Caco-2 (cell line): Measurements from ENCODE around the gene SLC6A20. TPM values are rescaled to one million over a fixed set of nuclear protein-coding genes. Genes with fewer than 3 reads are reported as not detected.

ENCODE experiments used
- BruUV-seq: library from RNA; stranded (reverse); fragments of 400-500 nt; replicated peaks from 2 replicates; lab custom pipeline; 2021; lab: Mats Ljungman, UMichigan
- CTCF ChIA-PET: fragments of 300-600 bp; sonication (Branson Sonifier 250); formaldehyde crosslinking; loops from one replicate; lab custom pipeline; 2022; ENCODE audit warnings: antibody characterized with exemption; lab: Charles Lee
- POLR2A ChIA-PET: fragments of 300-600 bp; sonication (Branson Sonifier 250); formaldehyde crosslinking; loops from one replicate; lab custom pipeline; 2022; ENCODE audit warnings: antibody characterized with exemption; lab: Charles Lee
- DNase-seq, 2 experiments: peaks; one replicate each; pipeline versions ENCODE4 v3.0.0 to v3.0.0-alpha.2; 2020 to 2022
- H3K27me3 ChIP-seq: replicated peaks from 2 replicates; pipeline ENCODE4 v1.6.0; 2011; ENCODE audit warnings: low read length; ENCODE audit not compliant: control insufficient read depth, insufficient read depth
- H3K36me3 ChIP-seq: 2 replicates; pipeline ENCODE4 v1.5.1; 2011; ENCODE audit warnings: low read length; ENCODE audit not compliant: control insufficient read depth, insufficient read depth
- H3K4me1 ChIP-seq: fragments of 250-450 bp; sonication (Bioruptor Pico); 2 replicates; pipeline ENCODE4 v1.5.1; 2020; ENCODE audit warnings: mild to moderate bottlenecking
- H3K4me3 ChIP-seq: 2 replicates; pipeline ENCODE4 v1.5.1; 2011; ENCODE audit warnings: low read depth, mild to moderate bottlenecking, control low read depth, low read length
- H3K9me3 ChIP-seq: fragments of 250-450 bp; sonication (Bioruptor Pico); 2 replicates; pipeline ENCODE4 v1.5.1; 2020; ENCODE audit warnings: mild to moderate bottlenecking, moderate library complexity
- H3K27ac Mint-ChIP-seq: one replicate; pipeline ENCODE4 v1.8.0; 2022; ENCODE audit warnings: mixed read lengths; ENCODE audit not compliant: unreplicated experiment
- H3K27me3 Mint-ChIP-seq: one replicate; pipeline ENCODE4 v1.8.0; 2022; ENCODE audit warnings: mixed read lengths; ENCODE audit not compliant: insufficient read depth, unreplicated experiment
- H3K36me3 Mint-ChIP-seq: one replicate; pipeline ENCODE4 v1.8.0; 2022; ENCODE audit warnings: mild to moderate bottlenecking, mixed read lengths; ENCODE audit not compliant: insufficient read depth, unreplicated experiment
- H3K4me1 Mint-ChIP-seq: one replicate; pipeline ENCODE4 v1.8.0; 2022; ENCODE audit warnings: low read depth, mixed read lengths; ENCODE audit not compliant: unreplicated experiment
- H3K4me3 Mint-ChIP-seq: one replicate; pipeline ENCODE4 v1.8.0; 2022; ENCODE audit warnings: mild to moderate bottlenecking, moderate library complexity, mixed read lengths; ENCODE audit not compliant: unreplicated experiment
- H3K9me3 Mint-ChIP-seq: one replicate; pipeline ENCODE4 v1.8.0; 2022; ENCODE audit warnings: mixed read lengths; ENCODE audit not compliant: unreplicated experiment
- intact Hi-C: fragments of 100-400 bp; cut with micrococcal nuclease; formaldehyde crosslinking; loops from one replicate; pipeline ENCODE4 v1.10.0; 2022; ENCODE audit not compliant: unreplicated experiment
- total RNA-seq: library from RNA; stranded (reverse); gene quantifications from 2 replicates; pipeline ENCODE4 v1.2.3, GENCODE V29; 2022
- TF ChIP-seq, protein P1 (sequence below), 2 experiments: fragments of 200-600 bp in 1 of 2; IDR thresholded peaks; 1 replicate in 1 of 2; 2 replicates in 1 of 2; pipeline versions ENCODE4 v1.5.1 to v1.8.0; 2011 to 2022; ENCODE audit warnings: antibody characterized with exemption in 1 of 2, control low read depth in 1 of 2, inconsistent platforms in 1 of 2, low read depth in 1 of 2, low read length in 1 of 2, mild to moderate bottlenecking in 1 of 2, moderate library complexity in 1 of 2; ENCODE audit not compliant: insufficient read depth in 1 of 2, severe bottlenecking in 1 of 2, unreplicated experiment in 1 of 2

SLC6A20 gene
- total RNA-seq, 1 experiment from 2014 or later: 0.39 TPM

DNA sequence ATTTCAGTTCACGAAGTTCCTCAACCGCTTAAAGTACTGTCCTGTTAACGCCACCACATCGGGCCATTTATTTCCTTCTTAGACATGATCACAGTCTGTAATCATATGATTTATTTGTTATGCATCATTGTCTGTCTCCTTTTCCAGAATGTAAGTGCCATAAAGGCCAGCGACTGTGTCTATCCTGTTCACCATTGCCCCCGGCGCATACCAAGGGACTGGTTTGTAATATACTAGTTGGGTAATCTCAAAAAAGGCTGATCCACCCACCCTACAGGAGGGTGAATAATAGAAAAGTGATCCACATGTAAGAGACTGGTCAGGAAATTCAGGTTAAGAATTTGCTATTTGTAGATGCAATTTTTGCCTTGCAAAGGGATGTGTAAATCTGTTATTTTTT, 41.9 kb downstream of the SLC6A20 start:
- H3K27ac Mint-ChIP-seq: no peak overlapping the region
- POLR2A ChIA-PET: no interaction called here
- peaks cover 13% of the 10 kb centered on the region for H3K4me1 Mint-ChIP-seq
- no peaks in the 10 kb centered on the region for H3K9me3 Mint-ChIP-seq
- CTCF ChIA-PET: no interaction called here
- Histone ChIP-seq H3K36me3 (no peaks in the 10 kb centered on the region), H3K9me3 (no peaks in the 10 kb centered on the region), H3K27me3 (no peaks in the 10 kb centered on the region), H3K4me3 (no peak overlapping the region), H3K4me1 (peaks cover 12% of the 10 kb centered on the region)
- intact Hi-C loops: no loop called here
- no peak overlapping the region for H3K4me3 Mint-ChIP-seq
- BruUV-seq: no TSS peak
- TF ChIP-seq, protein P1, sequence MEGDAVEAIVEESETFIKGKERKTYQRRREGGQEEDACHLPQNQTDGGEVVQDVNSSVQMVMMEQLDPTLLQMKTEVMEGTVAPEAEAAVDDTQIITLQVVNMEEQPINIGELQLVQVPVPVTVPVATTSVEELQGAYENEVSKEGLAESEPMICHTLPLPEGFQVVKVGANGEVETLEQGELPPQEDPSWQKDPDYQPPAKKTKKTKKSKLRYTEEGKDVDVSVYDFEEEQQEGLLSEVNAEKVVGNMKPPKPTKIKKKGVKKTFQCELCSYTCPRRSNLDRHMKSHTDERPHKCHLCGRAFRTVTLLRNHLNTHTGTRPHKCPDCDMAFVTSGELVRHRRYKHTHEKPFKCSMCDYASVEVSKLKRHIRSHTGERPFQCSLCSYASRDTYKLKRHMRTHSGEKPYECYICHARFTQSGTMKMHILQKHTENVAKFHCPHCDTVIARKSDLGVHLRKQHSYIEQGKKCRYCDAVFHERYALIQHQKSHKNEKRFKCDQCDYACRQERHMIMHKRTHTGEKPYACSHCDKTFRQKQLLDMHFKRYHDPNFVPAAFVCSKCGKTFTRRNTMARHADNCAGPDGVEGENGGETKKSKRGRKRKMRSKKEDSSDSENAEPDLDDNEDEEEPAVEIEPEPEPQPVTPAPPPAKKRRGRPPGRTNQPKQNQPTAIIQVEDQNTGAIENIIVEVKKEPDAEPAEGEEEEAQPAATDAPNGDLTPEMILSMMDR (IDR thresholded peaks at IDR 0.05; ENCODE audit: insufficient read depth in 1 of 2, low read depth in 1 of 2, low read length in 1 of 2, severe bottlenecking in 1 of 2, unreplicated experiment in 1 of 2): no peak
- H3K36me3 Mint-ChIP-seq: peaks cover 4% of the 10 kb centered on the region
- no peak for DNase-seq
- no peaks in the 10 kb centered on the region for H3K27me3 Mint-ChIP-seq

DNA sequence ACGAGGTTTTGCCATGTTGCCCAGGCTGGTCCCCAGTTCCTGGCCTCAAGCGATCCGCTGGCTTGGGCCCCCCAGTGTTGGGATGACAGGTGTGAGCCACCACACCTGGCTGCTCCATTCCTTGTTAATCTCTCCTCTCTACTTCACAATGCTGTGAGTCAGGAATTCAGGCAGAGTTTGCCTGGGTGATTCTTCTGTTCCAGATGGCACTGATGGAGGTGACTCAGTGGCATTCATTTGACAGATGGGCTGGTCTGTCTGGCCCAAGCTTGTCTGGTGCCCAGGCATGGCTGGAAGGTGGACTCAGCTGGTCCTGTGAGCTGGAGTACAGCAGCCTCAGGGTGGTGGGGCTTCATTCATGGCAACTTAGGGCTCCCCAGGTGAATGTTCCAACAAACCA, 43.2 kb downstream of the SLC6A20 start:
- DNase-seq: no peak
- H3K27ac Mint-ChIP-seq: no peak overlapping the region
- peaks cover 19% of the 10 kb centered on the region for H3K4me1 Mint-ChIP-seq
- TF ChIP-seq, protein P1 (IDR thresholded peaks at IDR 0.05; ENCODE audit: insufficient read depth in 1 of 2, low read depth in 1 of 2, low read length in 1 of 2, severe bottlenecking in 1 of 2, unreplicated experiment in 1 of 2): no peak
- Histone ChIP-seq H3K4me3 (no peak overlapping the region), H3K36me3 (no peaks in the 10 kb centered on the region), H3K27me3 (no peaks in the 10 kb centered on the region), H3K9me3 (no peaks in the 10 kb centered on the region), H3K4me1 (peaks cover 12% of the 10 kb centered on the region)
- ChIA-PET CTCF (no interaction called here), POLR2A (no interaction called here)
- intact Hi-C loops: no loop called here
- no TSS peak for BruUV-seq
- H3K4me3 Mint-ChIP-seq: no peak overlapping the region
- H3K36me3 Mint-ChIP-seq: peaks cover 11% of the 10 kb centered on the region
- H3K9me3 Mint-ChIP-seq: no peaks in the 10 kb centered on the region
- H3K27me3 Mint-ChIP-seq: no peaks in the 10 kb centered on the region

- Mint-ChIP-seq H3K9me3 (no peaks in the 10 kb centered on the region), H3K36me3 (peaks cover 20% of the 10 kb centered on the region), H3K4me1 (peaks cover 15% of the 10 kb centered on the region), H3K27ac (no peak overlapping the region), H3K4me3 (no peak overlapping the region), H3K27me3 (no peaks in the 10 kb centered on the region)
- ChIA-PET CTCF (no interaction called here), POLR2A (no interaction called here)
- TF ChIP-seq, protein P1 (IDR thresholded peaks at IDR 0.05; ENCODE audit: insufficient read depth in 1 of 2, low read depth in 1 of 2, low read length in 1 of 2, severe bottlenecking in 1 of 2, unreplicated experiment in 1 of 2): no peak
- Histone ChIP-seq H3K9me3 (no peaks in the 10 kb centered on the region), H3K27me3 (no peaks in the 10 kb centered on the region), H3K36me3 (no peaks in the 10 kb centered on the region), H3K4me1 (peaks cover 11% of the 10 kb centered on the region), H3K4me3 (no peak overlapping the region)
- DNase-seq: no peak
- intact Hi-C loops: no loop called here
- no TSS peak for BruUV-seq
Observed at GRCh38 chr3:45751537-45752242, 44.6 kb downstream of the SLC6A20 start.
